HepG2 (cell line): ENCODE data around the gene SLC6A6. TPM values are rescaled to one million over a fixed set of nuclear protein-coding genes. Genes with fewer than 3 reads are reported as not detected.

Experiments
- CC2D1A ChIP-seq: sonication (generic); formaldehyde crosslinking; IDR thresholded peaks from 2 replicates; pipeline ENCODE4 v1.8.1; 2023; ENCODE audit warnings: mild to moderate bottlenecking, missing genetic modification reagents
- FOSL1 ChIP-seq: sonication (generic); formaldehyde crosslinking; IDR thresholded peaks from 2 replicates; pipeline ENCODE4 v1.9.0; 2021; ENCODE audit warnings: missing genetic modification reagents, borderline replicate concordance
- FOXK1 ChIP-seq: sonication (generic); formaldehyde crosslinking; IDR thresholded peaks from 2 replicates; pipeline ENCODE4 v1.4.0; 2020; ENCODE audit warnings: low read depth, missing genetic modification reagents, borderline replicate concordance
- GFI1 ChIP-seq: sonication (generic); formaldehyde crosslinking; IDR thresholded peaks from 2 replicates; pipeline ENCODE4 v1.5.0; 2020; ENCODE audit warnings: missing genetic modification reagents, mild to moderate bottlenecking, borderline replicate concordance
- IKZF5 ChIP-seq: IDR thresholded peaks from 2 replicates; pipeline ENCODE4 v1.6.1; 2018; ENCODE audit warnings: missing genetic modification reagents, mild to moderate bottlenecking, missing compliant biosample characterization
- KLF16 ChIP-seq, 2 experiments: sonication (generic) in 1 of 2; formaldehyde crosslinking in 1 of 2; IDR thresholded peaks; 2 replicates each; pipeline versions ENCODE4 v1.6.1 to v1.8.0; 2016 to 2023; ENCODE audit warnings: missing genetic modification reagents in 2 of 2, missing compliant biosample characterization in 1 of 2
- NR0B2 ChIP-seq: sonication (generic); formaldehyde crosslinking; IDR thresholded peaks from 2 replicates; pipeline ENCODE4 v1.4.0; 2020; ENCODE audit warnings: mild to moderate bottlenecking, missing genetic modification reagents
- PRMT3 ChIP-seq: sonication (generic); formaldehyde crosslinking; IDR thresholded peaks from 2 replicates; pipeline ENCODE4 v1.8.1; 2022; ENCODE audit warnings: low read depth, mild to moderate bottlenecking, moderate library complexity, missing genetic modification reagents, borderline replicate concordance
- REPIN1 ChIP-seq: sonication (generic); formaldehyde crosslinking; IDR thresholded peaks from 2 replicates; pipeline ENCODE4 v1.8.0; 2022; ENCODE audit warnings: missing genetic modification reagents, low read depth, mild to moderate bottlenecking, borderline replicate concordance
- SMAD1 ChIP-seq: sonication (generic); formaldehyde crosslinking; IDR thresholded peaks from 2 replicates; pipeline ENCODE4 v1.4.0; 2020; ENCODE audit warnings: missing genetic modification reagents, low read depth, mild to moderate bottlenecking, borderline replicate concordance
- ZNF253 ChIP-seq: sonication (generic); formaldehyde crosslinking; IDR thresholded peaks from 2 replicates; pipeline ENCODE4 v1.8.0; 2022; ENCODE audit warnings: mild to moderate bottlenecking, missing genetic modification reagents, borderline replicate concordance
- ZNF260 ChIP-seq: sonication (generic); formaldehyde crosslinking; IDR thresholded peaks from 2 replicates; pipeline ENCODE4 v1.4.0; 2020; ENCODE audit warnings: missing genetic modification reagents, low read depth, mild to moderate bottlenecking, borderline replicate concordance
- ZNF274 ChIP-seq: sonication (generic); formaldehyde crosslinking; IDR thresholded peaks from 2 replicates; pipeline ENCODE4 v1.5.1; 2020; ENCODE audit warnings: mild to moderate bottlenecking, missing genetic modification reagents
- ZNF30 ChIP-seq: sonication (generic); formaldehyde crosslinking; IDR thresholded peaks from 2 replicates; pipeline ENCODE4 v1.5.0; 2020; ENCODE audit warnings: mild to moderate bottlenecking, missing genetic modification reagents
- ZNF598 ChIP-seq: sonication (generic); formaldehyde crosslinking; IDR thresholded peaks from 2 replicates; pipeline ENCODE4 v1.5.1; 2020; ENCODE audit warnings: mild to moderate bottlenecking, missing genetic modification reagents, borderline replicate concordance
- ZNF720 ChIP-seq: sonication (generic); formaldehyde crosslinking; IDR thresholded peaks from 2 replicates; pipeline ENCODE4 v1.4.0; 2020; ENCODE audit warnings: missing genetic modification reagents
- ZNF788 ChIP-seq: sonication (generic); formaldehyde crosslinking; IDR thresholded peaks from 2 replicates; pipeline ENCODE4 v1.5.0; 2020; ENCODE audit warnings: mild to moderate bottlenecking, missing genetic modification reagents, borderline replicate concordance
- ZNF883 ChIP-seq: sonication (generic); formaldehyde crosslinking; IDR thresholded peaks from 2 replicates; pipeline ENCODE4 v1.5.1; 2020; ENCODE audit warnings: mild to moderate bottlenecking, missing genetic modification reagents; ENCODE audit errors: not compliant biosample characterization
- polyA plus RNA-seq, 8 experiments: library from polyadenylated mRNA; depleted of rRNA in 3 of 8; stranded (reverse) in 7 of 8; unstranded in 1 of 8; fragments of >200 nt; fragmentation: Illumina TruSeq in 4 of 8; extraction: Trizol in 4 of 8; gene quantifications; 2 replicates each; pipeline versions ENCODE4 v1.2.1 to v1.2.3, GENCODE V29; 2011 to 2016; ENCODE audit warnings: low read depth in 4 of 8, missing spikeins in 1 of 8, mixed read lengths in 1 of 8; ENCODE audit not compliant: insufficient read depth in 1 of 8
- total RNA-seq, 5 experiments: library from RNA; depleted of rRNA; stranded (reverse); fragments of >200 nt; fragmentation: Illumina TruSeq; extraction: Trizol; gene quantifications; 2 replicates each; pipeline ENCODE4 v1.2.3, GENCODE V29; 2016; ENCODE audit warnings: low read depth in 1 of 5
- TF ChIP-seq, protein P1 (sequence below): sonication (generic); formaldehyde crosslinking; IDR thresholded peaks from 2 replicates; pipeline ENCODE4 v1.4.0; 2020; ENCODE audit warnings: missing genetic modification reagents, borderline replicate concordance
- TF ChIP-seq, protein P2 (sequence below): sonication (generic); formaldehyde crosslinking; IDR thresholded peaks from 2 replicates; pipeline ENCODE4 v1.5.1; 2020; ENCODE audit warnings: mild to moderate bottlenecking, missing genetic modification reagents
- TF ChIP-seq, protein P3 (sequence below): sonication (generic); formaldehyde crosslinking; IDR thresholded peaks from 2 replicates; pipeline ENCODE4 v1.8.0; 2022; ENCODE audit warnings: low read depth, missing genetic modification reagents

The SLC6A6 gene
- total and polyA plus RNA-seq, 2 of the 13 experiments (the other 11 are each of a cell fraction or from before 2014, with no cell fraction given) = 14.1 to 20.7 TPM

DNA sequence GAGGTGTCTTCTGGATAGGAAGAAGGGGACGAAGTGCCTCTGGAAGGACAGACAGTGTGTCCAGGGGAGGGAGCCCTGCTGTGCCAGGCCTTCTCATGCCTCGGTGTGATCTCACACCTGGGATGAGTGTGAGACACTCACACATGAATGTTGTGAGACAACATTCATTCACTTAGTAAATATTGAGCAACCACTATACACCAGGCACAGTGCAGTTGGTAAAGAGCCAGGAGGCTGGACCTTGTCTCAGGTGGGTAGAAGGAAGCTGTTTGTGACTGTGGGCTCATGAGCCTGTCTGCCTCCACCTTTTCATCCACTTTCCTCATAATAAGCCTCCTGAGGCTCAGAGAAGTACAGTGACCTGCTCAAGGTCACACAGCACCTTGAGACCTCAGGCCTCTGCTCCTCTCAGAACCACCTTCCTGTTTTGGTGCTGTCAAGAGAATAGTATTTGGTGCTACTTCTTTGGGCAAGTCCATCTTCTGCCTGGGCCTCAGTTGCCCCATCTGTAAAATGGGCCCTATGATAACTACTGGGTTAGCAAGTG, 20.9 kb downstream of the SLC6A6 start (continued):
- TF ChIP-seq KLF16 (CRISPR knock-in tag; IDR thresholded peaks at IDR 0.05) (peak in 1 of 2 experiments; percentile 66; a peak in 1 of 4 replicates), ZNF30 (no peak), SMAD1 (no peak), GFI1 (CRISPR knock-in tag) (no peak), FOXK1 (peak; percentile 52; the same call in 1 of the 2 replicates), CC2D1A (CRISPR knock-in tag) (no peak), IKZF5 (no peak; the same call in 1 of the 2 replicates), PRMT3 (CRISPR knock-in tag) (no peak), ZNF598 (CRISPR knock-in tag) (no peak), FOSL1 (CRISPR knock-in tag) (no peak), ZNF883 (no peak), ZNF253 (no peak), ZNF720 (CRISPR knock-in tag) (no peak), NR0B2 (CRISPR knock-in tag) (no peak), ZNF260 (CRISPR knock-in tag) (no peak), REPIN1 (CRISPR knock-in tag) (no peak), ZNF274 (CRISPR knock-in tag) (no peak), ZNF788 (CRISPR knock-in tag) (peak; percentile 34; the same call in 1 of the 2 replicates)
- TF ChIP-seq, protein P1, sequence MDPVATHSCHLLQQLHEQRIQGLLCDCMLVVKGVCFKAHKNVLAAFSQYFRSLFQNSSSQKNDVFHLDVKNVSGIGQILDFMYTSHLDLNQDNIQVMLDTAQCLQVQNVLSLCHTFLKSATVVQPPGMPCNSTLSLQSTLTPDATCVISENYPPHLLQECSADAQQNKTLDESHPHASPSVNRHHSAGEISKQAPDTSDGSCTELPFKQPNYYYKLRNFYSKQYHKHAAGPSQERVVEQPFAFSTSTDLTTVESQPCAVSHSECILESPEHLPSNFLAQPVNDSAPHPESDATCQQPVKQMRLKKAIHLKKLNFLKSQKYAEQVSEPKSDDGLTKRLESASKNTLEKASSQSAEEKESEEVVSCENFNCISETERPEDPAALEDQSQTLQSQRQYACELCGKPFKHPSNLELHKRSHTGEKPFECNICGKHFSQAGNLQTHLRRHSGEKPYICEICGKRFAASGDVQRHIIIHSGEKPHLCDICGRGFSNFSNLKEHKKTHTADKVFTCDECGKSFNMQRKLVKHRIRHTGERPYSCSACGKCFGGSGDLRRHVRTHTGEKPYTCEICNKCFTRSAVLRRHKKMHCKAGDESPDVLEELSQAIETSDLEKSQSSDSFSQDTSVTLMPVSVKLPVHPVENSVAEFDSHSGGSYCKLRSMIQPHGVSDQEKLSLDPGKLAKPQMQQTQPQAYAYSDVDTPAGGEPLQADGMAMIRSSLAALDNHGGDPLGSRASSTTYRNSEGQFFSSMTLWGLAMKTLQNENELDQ = no peak
- TF ChIP-seq, protein P2, sequence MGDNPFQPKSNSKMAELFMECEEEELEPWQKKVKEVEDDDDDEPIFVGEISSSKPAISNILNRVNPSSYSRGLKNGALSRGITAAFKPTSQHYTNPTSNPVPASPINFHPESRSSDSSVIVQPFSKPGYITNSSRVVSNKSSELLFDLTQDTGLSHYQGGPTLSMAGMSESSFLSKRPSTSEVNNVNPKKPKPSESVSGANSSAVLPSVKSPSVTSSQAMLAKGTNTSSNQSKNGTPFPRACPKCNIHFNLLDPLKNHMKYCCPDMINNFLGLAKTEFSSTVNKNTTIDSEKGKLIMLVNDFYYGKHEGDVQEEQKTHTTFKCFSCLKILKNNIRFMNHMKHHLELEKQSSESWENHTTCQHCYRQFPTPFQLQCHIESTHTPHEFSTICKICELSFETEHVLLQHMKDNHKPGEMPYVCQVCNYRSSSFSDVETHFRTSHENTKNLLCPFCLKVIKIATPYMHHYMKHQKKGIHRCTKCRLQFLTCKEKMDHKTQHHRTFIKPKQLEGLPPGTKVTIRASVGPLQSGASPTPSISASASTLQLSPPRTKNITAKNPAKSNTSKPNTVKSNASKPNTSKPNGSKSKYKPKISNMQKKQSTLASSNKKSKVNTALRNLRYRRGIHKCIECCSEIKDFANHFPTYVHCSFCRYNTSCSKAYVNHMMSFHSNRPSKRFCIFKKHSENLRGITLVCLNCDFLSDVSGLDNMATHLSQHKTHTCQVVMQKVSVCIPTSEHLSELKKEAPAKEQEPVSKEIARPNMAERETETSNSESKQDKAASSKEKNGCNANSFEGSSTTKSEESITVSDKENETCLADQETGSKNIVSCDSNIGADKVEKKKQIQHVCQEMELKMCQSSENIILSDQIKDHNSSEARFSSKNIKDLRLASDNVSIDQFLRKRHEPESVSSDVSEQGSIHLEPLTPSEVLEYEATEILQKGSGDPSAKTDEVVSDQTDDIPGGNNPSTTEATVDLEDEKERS = no peak
- TF ChIP-seq, protein P3, sequence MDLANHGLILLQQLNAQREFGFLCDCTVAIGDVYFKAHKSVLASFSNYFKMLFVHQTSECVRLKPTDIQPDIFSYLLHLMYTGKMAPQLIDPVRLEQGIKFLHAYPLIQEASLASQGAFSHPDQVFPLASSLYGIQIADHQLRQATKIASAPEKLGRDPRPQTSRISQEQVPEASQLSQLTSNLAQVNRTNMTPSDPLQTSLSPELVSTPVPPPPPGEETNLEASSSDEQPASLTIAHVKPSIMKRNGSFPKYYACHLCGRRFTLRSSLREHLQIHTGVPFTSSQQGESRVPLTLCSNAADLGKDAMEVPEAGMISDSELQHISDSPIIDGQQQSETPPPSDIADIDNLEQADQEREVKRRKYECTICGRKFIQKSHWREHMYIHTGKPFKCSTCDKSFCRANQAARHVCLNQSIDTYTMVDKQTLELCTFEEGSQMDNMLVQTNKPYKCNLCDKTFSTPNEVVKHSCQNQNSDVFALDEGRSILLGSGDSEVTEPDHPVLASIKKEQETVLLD (CRISPR knock-in tag) = no peak
